Retinal pigment epithelial cell (primary cell): ENCODE data around the gene TTF1.
A peak's percentile ranks its signal among the peaks of the same experiment; 100 is the strongest.

ENCODE experiments used
- DNase-seq: peaks from one replicate; pipeline ENCODE4 v3.0.0-alpha.2; 2010; ENCODE audit warnings: low read depth
- H3K4me3 ChIP-seq: 2 replicates; pipeline ENCODE4 v1.5.1; 2011; ENCODE audit warnings: mild to moderate bottlenecking, low read length, control low read depth, moderate library complexity
- CTCF ChIP-seq: conservative IDR thresholded peaks from 2 replicates; pipeline ENCODE4 v1.5.1; 2011; ENCODE audit warnings: low read depth, low read length, control low read depth, inconsistent platforms

TTF1 gene

DNA sequence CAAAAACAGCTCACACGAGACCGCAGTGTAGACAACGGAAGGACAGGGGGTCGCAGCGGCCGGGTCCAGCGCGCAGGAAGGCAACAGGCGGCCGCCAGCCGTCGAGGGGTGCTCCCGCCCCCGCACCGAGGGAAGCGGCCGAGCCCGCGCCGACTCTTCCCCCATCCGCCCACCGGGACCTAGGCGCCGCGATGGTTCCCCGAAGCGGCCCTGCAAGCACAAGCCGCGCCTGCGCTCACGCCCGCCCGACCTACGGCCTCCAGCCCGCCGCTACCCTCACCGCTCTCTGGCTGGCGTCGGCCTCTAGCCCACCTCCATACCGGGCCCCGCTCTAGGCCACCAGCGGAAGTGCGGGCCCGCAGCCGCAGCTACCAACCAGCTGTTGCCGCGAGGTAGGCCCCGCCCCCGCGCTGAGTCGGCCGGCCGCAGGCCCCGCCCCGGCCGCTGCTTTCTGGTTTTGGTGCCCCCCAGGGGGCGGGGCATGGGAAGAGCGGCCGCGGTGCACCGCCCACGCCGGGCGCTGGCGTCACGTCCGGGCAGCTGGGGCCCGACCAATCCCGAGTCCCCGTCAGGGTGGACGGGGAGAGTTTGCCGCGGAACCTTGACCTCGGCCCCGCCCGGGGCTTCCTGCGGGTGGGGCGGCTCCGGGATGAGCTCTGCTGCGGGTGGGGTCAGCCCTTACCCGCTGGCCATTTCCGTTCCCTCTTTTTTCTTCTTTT, 51.8 kb downstream of the TTF1 start, which contains the start of gene SETX:
Gene SETX, minus strand, starts transcription at position 350 of the 719 bp plus-strand sequence. CDS start 5,558 bp downstream, outside the sequence.
- DNase-seq: peak; percentile 82
- peak within 1 kb of the TSS; percentile 90 for H3K4me3 ChIP-seq
- no peak for TF ChIP-seq CTCF

- DNase-seq: no peak
- no peak for TF ChIP-seq CTCF
- no peak overlapping the region for H3K4me3 ChIP-seq
Measured at GRCh38 chr9:132351404-132352045, 55.1 kb downstream of the TTF1 start.

DNA sequence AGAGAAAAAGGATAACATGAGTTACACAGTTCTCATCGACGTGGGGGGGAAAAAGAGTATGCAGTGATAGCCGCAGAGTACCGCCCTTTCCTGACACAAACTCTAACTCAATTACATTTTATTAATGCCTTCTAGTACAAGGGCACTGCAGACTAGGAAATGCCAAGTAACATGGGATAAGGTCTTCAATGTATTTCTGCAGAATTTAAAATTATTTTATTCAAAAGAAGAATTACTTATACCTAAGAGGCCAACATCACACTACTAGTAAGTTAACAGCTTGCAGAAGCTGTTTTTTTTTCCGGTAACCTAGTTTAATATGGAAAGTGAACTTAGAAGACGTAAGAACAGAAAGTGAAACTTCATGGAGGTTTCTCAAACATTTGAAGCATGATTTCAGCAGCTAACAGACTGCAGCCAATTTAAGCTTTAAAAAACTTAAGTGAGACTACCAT, 55.8 kb downstream of the TTF1 start:
- TF ChIP-seq CTCF: no peak
- no peak overlapping the region for H3K4me3 ChIP-seq
- no peak for DNase-seq

DNA sequence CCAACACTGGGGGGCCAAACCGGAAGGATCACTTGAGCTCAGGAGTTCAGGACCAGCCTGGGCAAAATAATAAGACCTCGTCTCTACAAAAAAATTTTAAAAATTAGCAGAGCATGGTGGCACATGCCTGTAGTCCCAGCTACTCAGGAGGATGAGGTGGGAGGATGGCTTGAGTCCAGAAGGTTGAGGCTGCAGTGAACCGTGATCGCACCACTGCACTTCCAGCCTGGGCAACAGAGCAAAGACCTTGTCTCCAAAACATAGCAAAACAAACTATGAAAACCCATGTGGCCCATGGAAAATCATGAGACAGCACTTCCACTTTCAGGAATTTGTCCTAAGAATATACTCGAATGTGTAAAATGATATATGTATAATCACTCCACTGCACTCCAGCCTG, 58.0 kb downstream of the TTF1 start:
- DNase-seq: no peak
- H3K4me3 ChIP-seq: no peak overlapping the region
- TF ChIP-seq CTCF: no peak

- TF ChIP-seq CTCF: no peak
- no peak overlapping the region for H3K4me3 ChIP-seq
- no peak for DNase-seq
Measured at GRCh38 chr9:132346177-132346576, 60.5 kb downstream of the TTF1 start.

GRCh38 chr9:132341177-132341840, 65.3 kb downstream of the TTF1 start:
- no peak for TF ChIP-seq CTCF
- no peak overlapping the region for H3K4me3 ChIP-seq
- no peak for DNase-seq
